ENCODE measurements around the gene SLC23A2. TPM values are rescaled to one million over a fixed set of nuclear protein-coding genes. Genes with fewer than 3 reads are reported as not detected.

SLC23A2 gene
- total RNA-seq, 2 experiments from 2014 or later, result 16.0 to 16.2 TPM

DNA sequence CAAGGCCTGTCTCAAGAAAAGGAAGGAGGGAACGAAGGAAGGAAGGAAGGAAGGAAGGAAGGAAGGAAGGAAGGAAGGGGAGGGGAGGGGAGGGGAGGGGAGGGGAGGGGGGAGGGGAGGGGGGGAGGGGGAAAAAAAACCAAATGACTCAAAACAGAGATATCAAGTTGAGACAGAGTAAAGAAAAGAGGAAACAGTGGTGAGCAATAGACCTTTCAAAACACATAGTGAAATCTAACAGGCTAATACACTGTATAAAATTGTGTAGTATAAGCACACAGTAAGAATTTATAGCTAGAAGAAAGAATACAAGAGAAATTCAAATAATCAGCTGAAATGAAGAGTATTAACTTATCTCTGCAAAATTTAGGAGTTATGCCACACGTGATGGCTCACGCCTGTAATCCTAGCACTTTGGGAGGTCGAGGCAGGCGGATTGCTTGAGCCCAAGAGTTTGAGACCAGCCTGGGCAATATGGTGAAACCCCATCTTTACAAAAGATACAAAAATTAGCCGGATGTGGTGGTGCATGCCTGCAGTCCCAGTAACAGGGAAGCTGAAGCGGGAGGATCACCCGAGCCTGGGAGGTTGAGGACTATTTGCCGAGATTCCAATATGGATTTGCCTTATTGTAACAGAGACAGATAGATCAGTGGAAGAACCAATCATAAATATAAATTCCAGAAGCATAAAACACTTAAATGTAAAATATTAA lies 156.4 kb downstream of the SLC23A2 start:
- Mint-ChIP-seq H3K4me3 (no peak overlapping the region), H3K4me1 (ENCODE audit: low read depth) (peaks cover 4% of the 10 kb centered on the region), H3K27ac (no peak overlapping the region), H3K36me3 (ENCODE audit: low read depth) (no peaks in the 10 kb centered on the region), H3K27me3 (no peaks in the 10 kb centered on the region), H3K9me3 (no peaks in the 10 kb centered on the region)
- DNase-seq, result no peak
- CTCF ChIA-PET, result no interaction called here
- intact Hi-C loops (cut with micrococcal nuclease), result no loop called here
- peak; percentile 53 for ATAC-seq
- TF ChIP-seq, protein P1, sequence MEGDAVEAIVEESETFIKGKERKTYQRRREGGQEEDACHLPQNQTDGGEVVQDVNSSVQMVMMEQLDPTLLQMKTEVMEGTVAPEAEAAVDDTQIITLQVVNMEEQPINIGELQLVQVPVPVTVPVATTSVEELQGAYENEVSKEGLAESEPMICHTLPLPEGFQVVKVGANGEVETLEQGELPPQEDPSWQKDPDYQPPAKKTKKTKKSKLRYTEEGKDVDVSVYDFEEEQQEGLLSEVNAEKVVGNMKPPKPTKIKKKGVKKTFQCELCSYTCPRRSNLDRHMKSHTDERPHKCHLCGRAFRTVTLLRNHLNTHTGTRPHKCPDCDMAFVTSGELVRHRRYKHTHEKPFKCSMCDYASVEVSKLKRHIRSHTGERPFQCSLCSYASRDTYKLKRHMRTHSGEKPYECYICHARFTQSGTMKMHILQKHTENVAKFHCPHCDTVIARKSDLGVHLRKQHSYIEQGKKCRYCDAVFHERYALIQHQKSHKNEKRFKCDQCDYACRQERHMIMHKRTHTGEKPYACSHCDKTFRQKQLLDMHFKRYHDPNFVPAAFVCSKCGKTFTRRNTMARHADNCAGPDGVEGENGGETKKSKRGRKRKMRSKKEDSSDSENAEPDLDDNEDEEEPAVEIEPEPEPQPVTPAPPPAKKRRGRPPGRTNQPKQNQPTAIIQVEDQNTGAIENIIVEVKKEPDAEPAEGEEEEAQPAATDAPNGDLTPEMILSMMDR (IDR thresholded peaks at IDR 0.05), result no peak
- POLR2A ChIA-PET, result interaction anchor here (0.6 kb wide), 1 partner anchor 43 kb away, joined by 3 read pairs; no protein-coding TSS in a partner anchor

GRCh38 chr20:4844325-4844724 lies 157.0 kb downstream of the SLC23A2 start:
- Mint-ChIP-seq H3K27me3 (no peaks in the 10 kb centered on the region), H3K27ac (no peak overlapping the region)

DNA sequence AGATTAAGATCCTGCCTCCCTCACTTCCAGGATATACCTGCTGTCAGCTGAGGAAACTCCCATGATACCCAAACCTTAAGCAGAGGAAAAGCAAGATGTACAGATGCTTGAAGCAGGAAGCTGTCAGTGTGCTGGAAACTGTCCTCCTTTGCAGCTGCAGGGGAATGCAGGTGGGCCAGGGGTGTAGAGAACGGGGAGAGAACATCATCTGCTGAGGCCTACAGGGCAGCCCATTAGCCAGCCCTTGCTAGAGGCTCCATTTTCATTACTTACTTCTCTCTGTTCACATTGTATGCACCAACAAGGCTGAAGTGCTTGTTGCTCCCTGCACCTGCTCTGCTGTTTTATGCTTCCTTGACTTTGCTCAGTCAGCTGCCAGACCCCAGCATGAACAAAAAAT lies 160.5 kb downstream of the SLC23A2 start:
- intact Hi-C loops (cut with micrococcal nuclease), result no loop called here
- TF ChIP-seq, protein P1 (IDR thresholded peaks at IDR 0.05), result no peak
- Mint-ChIP-seq H3K27ac (no peak overlapping the region), H3K4me3 (no peak overlapping the region), H3K9me3 (no peaks in the 10 kb centered on the region), H3K36me3 (ENCODE audit: low read depth) (no peaks in the 10 kb centered on the region), H3K4me1 (ENCODE audit: low read depth) (peaks cover 4% of the 10 kb centered on the region), H3K27me3 (no peaks in the 10 kb centered on the region)
- DNase-seq (no peak), ATAC-seq (no peak)
- ChIA-PET CTCF (interaction anchor here (0.8 to 1.2 kb wide), 3 partner anchors 46 to 259 kb away, joined by 3 read pairs; no protein-coding TSS in a partner anchor), POLR2A (no interaction called here)

More at GRCh38 chr20:4844325-4844724, 157.0 kb downstream of the SLC23A2 start:
- ATAC-seq, result no peak
- ChIA-PET POLR2A (interaction anchor here (0.6 kb wide), 1 partner anchor 44 kb away, joined by 3 read pairs; no protein-coding TSS in a partner anchor), CTCF (no interaction called here)
- DNase-seq, result no peak
- H3K4me1 Mint-ChIP-seq (ENCODE audit: low read depth), result peaks cover 4% of the 10 kb centered on the region
- H3K9me3 Mint-ChIP-seq, result no peaks in the 10 kb centered on the region
- H3K4me3 Mint-ChIP-seq, result no peak overlapping the region
- TF ChIP-seq, protein P1 (IDR thresholded peaks at IDR 0.05), result no peak
- no peaks in the 10 kb centered on the region for H3K36me3 Mint-ChIP-seq (ENCODE audit: low read depth)
- intact Hi-C loops (cut with micrococcal nuclease), result no loop called here

- no peaks in the 10 kb centered on the region for H3K36me3 Mint-ChIP-seq (ENCODE audit: low read depth)
- H3K27me3 Mint-ChIP-seq, result no peaks in the 10 kb centered on the region
- CTCF ChIA-PET, result interaction anchor here (1.0 kb wide), 1 partner anchor 14 kb away, joined by 3 read pairs; no protein-coding TSS in a partner anchor
- DNase-seq (no peak), ATAC-seq (no peak)
- H3K4me1 Mint-ChIP-seq (ENCODE audit: low read depth), result peaks cover 2% of the 10 kb centered on the region
- no peaks in the 10 kb centered on the region for H3K9me3 Mint-ChIP-seq
- H3K27ac Mint-ChIP-seq, result no peak overlapping the region
- TF ChIP-seq, protein P1 (IDR thresholded peaks at IDR 0.05), result no peak
- POLR2A ChIA-PET, result no interaction called here
- intact Hi-C loops (cut with micrococcal nuclease), result no loop called here
- H3K4me3 Mint-ChIP-seq, result no peak overlapping the region
Measured at GRCh38 chr20:4838526-4838925, 162.8 kb downstream of the SLC23A2 start.

GRCh38 chr20:4837760-4838159 lies 163.6 kb downstream of the SLC23A2 start:
- Mint-ChIP-seq H3K27ac (no peak overlapping the region), H3K9me3 (no peaks in the 10 kb centered on the region), H3K27me3 (no peaks in the 10 kb centered on the region), H3K4me1 (ENCODE audit: low read depth) (peaks cover 2% of the 10 kb centered on the region), H3K4me3 (no peak overlapping the region), H3K36me3 (ENCODE audit: low read depth) (no peaks in the 10 kb centered on the region)
- ATAC-seq (no peak), DNase-seq (no peak)
- ChIA-PET CTCF (no interaction called here), POLR2A (no interaction called here)
- intact Hi-C loops (cut with micrococcal nuclease), result no loop called here
- TF ChIP-seq, protein P1 (IDR thresholded peaks at IDR 0.05), result no peak
